Small intestine (tissue), 7 donors: ENCODE data around the gene DAND5. TPM values are rescaled to one million over a fixed set of nuclear protein-coding genes. Genes with fewer than 3 reads are reported as not detected.
"Not testable (repeated sequence)": the region's sequence is repeated elsewhere in the genome, so short reads cannot be mapped to it uniquely, and the experiment has no call there.

ENCODE experiments used
- DNase-seq, 2 donors: peaks; one replicate each; pipeline versions ENCODE4 v3.0.0 to v3.0.0-alpha.2; 2013
- FAIRE-seq: peaks from 2 replicates; lab custom pipeline; 2012; peaks lifted over from hg19 to GRCh38; lab: Jason Lieb, UNC
- H3K27ac ChIP-seq, 3 donors: one replicate each; pipeline ENCODE4 v1.5.1; 2013; ENCODE audit warnings: low read length in 2 of 3, mild to moderate bottlenecking in 2 of 3, control low read depth in 1 of 3, inconsistent platforms in 1 of 3, low read depth in 1 of 3, moderate library complexity in 1 of 3
- H3K27me3 ChIP-seq, 3 donors: one replicate each; pipeline ENCODE4 v1.6.1; 2013; ENCODE audit warnings: low read length in 3 of 3, inconsistent platforms in 1 of 3; ENCODE audit not compliant: control insufficient read depth in 3 of 3, insufficient read depth in 3 of 3
- H3K36me3 ChIP-seq, 3 donors: one replicate each; pipeline ENCODE4 v1.6.1; 2013; ENCODE audit warnings: low read length in 3 of 3, inconsistent platforms in 1 of 3, low read depth in 1 of 3, mild to moderate bottlenecking in 1 of 3, moderate library complexity in 1 of 3; ENCODE audit not compliant: control insufficient read depth in 3 of 3, insufficient read depth in 2 of 3
- H3K4me1 ChIP-seq, 3 donors: one replicate each; pipeline ENCODE4 v1.6.1; 2013; ENCODE audit warnings: low read length in 2 of 3, inconsistent platforms in 1 of 3, low read depth in 1 of 3, mild to moderate bottlenecking in 1 of 3, moderate library complexity in 1 of 3; ENCODE audit not compliant: control insufficient read depth in 3 of 3, insufficient read depth in 2 of 3
- H3K4me3 ChIP-seq, 3 donors: one replicate each; pipeline ENCODE4 v1.5.1; 2013; ENCODE audit warnings: low read length in 3 of 3, control low read depth in 1 of 3, inconsistent platforms in 1 of 3, low read depth in 1 of 3, mild to moderate bottlenecking in 1 of 3, moderate library complexity in 1 of 3
- H3K9me3 ChIP-seq, 2 donors: one replicate each; pipeline ENCODE4 v1.6.1; 2013; ENCODE audit warnings: low read depth in 1 of 2, low read length in 1 of 2; ENCODE audit not compliant: control insufficient read depth in 2 of 2, insufficient read depth in 1 of 2
- WGBS, 3 donors: extraction: QIAGEN DNeasy Blood & Tissue Kit; methylation state at CpG; one replicate each; pipeline ENCODE4 v1.1.7; 2013; 5-methylcytosine and 5-hydroxymethylcytosine counted together
- polyA plus RNA-seq, 4 donors: library from polyadenylated mRNA; stranded (reverse) in 3 of 4; unstranded in 1 of 4; fragments of 200-250 nt in 3 of 4; fragments of 120-200 nt in 1 of 4; gene quantifications; one replicate each; pipeline versions ENCODE4 v1.2.1 to v1.2.3, GENCODE V29; 2013
- donor health status: healthy with polysubstance abuse.
- donor health status: control.
- donor health status: control.
- donor health status: Bipolar disorder and iron deficiency.
- donor health status: healthy.

Gene DAND5
- polyA plus RNA-seq, 4 donors = 0.12 to 0.16 TPM; not detected in 2

GRCh38 chr19:12955996-12956395, 13.4 kb upstream of the DAND5 start:
- peak overlapping the region in 2 of 3 donors; percentile 25 to 85 for H3K4me3 ChIP-seq
- FAIRE-seq (no peak), DNase-seq (no peak)
- H3K27ac ChIP-seq = peak overlapping the region in 1 of 3 donors; percentile 88
- peaks cover 0 to 6% (median 0%) of the 10 kb centered on the region in 3 donors for H3K4me1 ChIP-seq
- WGBS, 3 donors = 36 to 55% (median 46%) methylated on average over 12 of the region's 12 CpGs
- no peaks in the 10 kb centered on the region for H3K9me3 ChIP-seq
- H3K27me3 ChIP-seq = no peaks in the 10 kb centered on the region
- peaks cover 3 to 45% (median 8%) of the 10 kb centered on the region in 3 donors for H3K36me3 ChIP-seq

DNA sequence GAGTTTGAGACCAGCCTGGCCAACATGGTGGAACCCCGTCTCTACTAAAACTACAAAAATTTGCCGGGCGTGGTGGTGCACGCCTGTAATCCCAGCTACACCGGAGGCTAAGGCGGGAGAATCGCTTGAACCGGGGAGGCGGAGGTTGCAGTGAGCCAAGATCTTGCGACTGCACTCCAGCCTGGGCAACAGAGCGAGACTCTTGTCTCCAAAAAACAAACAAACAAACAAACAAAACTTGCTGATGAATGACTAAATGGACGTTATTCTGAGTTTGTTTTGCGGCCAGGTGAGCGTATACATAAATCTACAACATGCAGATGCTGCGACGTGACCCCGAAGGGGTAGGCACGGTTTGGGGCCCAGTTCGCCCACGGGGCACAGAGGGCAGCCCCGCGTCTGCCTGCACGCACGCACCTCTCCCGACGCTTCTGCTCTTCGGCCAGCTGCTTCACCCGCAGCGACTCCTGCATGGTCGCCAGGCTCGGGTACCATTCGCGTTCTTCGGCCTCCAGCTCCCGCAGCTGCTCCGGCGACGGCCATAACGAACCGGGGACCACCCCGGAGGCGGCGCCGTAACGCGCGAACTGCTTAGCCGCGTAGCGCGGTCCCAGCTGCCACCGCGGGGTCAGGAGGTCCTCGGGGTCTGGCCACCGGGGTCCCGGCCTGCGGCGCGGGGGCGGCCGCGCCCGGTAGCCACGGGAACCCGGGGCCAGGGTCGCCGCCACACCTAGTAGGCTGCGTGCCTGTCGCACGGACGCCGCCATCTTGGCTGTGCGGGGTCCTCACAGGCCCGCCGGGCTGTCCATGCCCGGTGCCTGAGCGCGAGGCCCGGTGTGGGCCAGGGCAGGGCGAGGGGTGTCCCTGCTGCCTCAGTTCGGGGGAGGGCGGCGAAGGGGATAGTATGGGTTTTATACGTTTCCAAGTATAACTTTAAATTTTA, 12.7 kb upstream of the DAND5 start, which contains the start of gene GADD45GIP1:
TSS of gene GADD45GIP1 (minus strand) at position 778 of the 943 bp plus-strand sequence. CDS start at position 767, 11 bp downstream.
- H3K9me3 ChIP-seq = no peaks in the 10 kb centered on the region
- H3K27ac ChIP-seq = peak within 1 kb of the TSS; percentile 88 to 89 (median 89)
- DNase-seq = peak; percentile 77 to 90
- H3K4me1 ChIP-seq = peaks cover 0 to 6% (median 0%) of the 10 kb centered on the region in 3 donors
- H3K36me3 ChIP-seq = peaks cover 3 to 39% (median 8%) of the 10 kb centered on the region in 3 donors
- H3K4me3 ChIP-seq = peak within 1 kb of the TSS; percentile 70 to 91 (median 85)
- WGBS, 3 donors = 1 to 3% (median 3%) methylated on average over 81 to 84 of the region's 84 CpGs
- no peak for FAIRE-seq
- H3K27me3 ChIP-seq = no peaks in the 10 kb centered on the region

DNA sequence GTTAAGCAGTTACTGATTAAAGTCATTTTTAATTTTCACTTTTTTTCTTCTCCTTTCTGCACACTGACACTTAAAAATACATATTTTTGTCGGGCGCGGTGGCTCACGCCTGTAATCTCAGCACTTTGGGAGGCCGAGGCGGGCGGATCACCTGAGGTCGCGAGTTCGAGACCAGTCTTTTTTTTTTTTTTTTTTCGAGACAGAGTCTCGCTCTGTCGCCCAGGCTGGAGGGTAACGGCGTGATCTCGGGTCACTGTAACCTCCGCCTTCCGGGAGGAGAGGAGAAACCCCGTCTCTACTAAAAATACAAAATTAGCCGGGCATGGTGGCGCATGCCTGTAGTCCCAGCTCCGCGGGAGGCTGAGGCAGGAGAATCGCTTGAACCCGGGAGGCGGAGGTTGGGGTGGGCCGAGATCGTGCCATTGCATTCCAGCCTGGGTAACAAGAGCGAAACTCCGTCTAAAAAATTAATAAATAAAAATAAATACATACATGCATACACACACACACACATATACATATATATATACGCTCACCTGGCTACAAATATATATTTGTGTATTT, 11.9 kb upstream of the DAND5 start:
- Histone ChIP-seq H3K27ac (peak overlapping the region; percentile 88 to 89 (median 89)), H3K36me3 (peaks cover 3 to 31% (median 7%) of the 10 kb centered on the region in 3 donors), H3K4me3 (peak overlapping the region; percentile 70 to 91 (median 85))
- peak in 1 of 2 donors; percentile 27 for DNase-seq
- FAIRE-seq, H3K9me3 ChIP-seq, H3K4me1 ChIP-seq, H3K27me3 ChIP-seq: not testable (repeated sequence)
- 19 to 27% (median 19%) methylated on average over 31 of the region's 31 CpGs for WGBS, 3 donors

GRCh38 chr19:12959481-12959880, 9.9 kb upstream of the DAND5 start:
- Histone ChIP-seq H3K4me1 (peaks cover 0 to 6% (median 0%) of the 10 kb centered on the region in 3 donors), H3K9me3 (no peaks in the 10 kb centered on the region), H3K27me3 (no peaks in the 10 kb centered on the region), H3K36me3 (peaks cover 0 to 11% (median 0%) of the 10 kb centered on the region in 3 donors), H3K4me3 (no peak overlapping the region), H3K27ac (no peak overlapping the region)
- DNase-seq (no peak), FAIRE-seq (no peak)
- 47 to 63% (median 62%) methylated on average over 6 of the region's 6 CpGs for WGBS, 3 donors

GRCh38 chr19:12965017-12965811, 4.2 kb upstream of the DAND5 start:
- Histone ChIP-seq H3K4me3 (peak overlapping the region; percentile 33 to 58 (median 56)), H3K4me1 (peaks cover 0 to 8% (median 0%) of the 10 kb centered on the region in 3 donors), H3K9me3 (no peaks in the 10 kb centered on the region), H3K27ac (peak overlapping the region; percentile 11 to 47 (median 35)), H3K27me3 (no peaks in the 10 kb centered on the region), H3K36me3 (no peaks in the 10 kb centered on the region)
- WGBS, 3 donors = 0 to 2% (median 0%) methylated on average over 23 to 34 of the region's 34 CpGs
- peak; percentile 83 to 89 for DNase-seq
- FAIRE-seq = no peak

GRCh38 chr19:12965812-12966135, 3.6 kb upstream of the DAND5 start:
- FAIRE-seq = no peak
- Histone ChIP-seq H3K27ac (no peak overlapping the region), H3K27me3 (no peaks in the 10 kb centered on the region), H3K36me3 (no peaks in the 10 kb centered on the region), H3K4me3 (peak overlapping the region in 1 of 3 donors; percentile 58), H3K9me3 (no peaks in the 10 kb centered on the region), H3K4me1 (peaks cover 0 to 8% (median 0%) of the 10 kb centered on the region in 3 donors)
- WGBS, 3 donors = 25 to 44% (median 42%) methylated on average over 8 of the region's 8 CpGs
- DNase-seq = no peak

GRCh38 chr19:12967907-12968306, 1.5 kb upstream of the DAND5 start:
- Histone ChIP-seq H3K36me3 (no peaks in the 10 kb centered on the region), H3K4me1 (peaks cover 0 to 8% (median 0%) of the 10 kb centered on the region in 3 donors), H3K4me3 (no peak overlapping the region), H3K27me3 (no peaks in the 10 kb centered on the region), H3K9me3 (no peaks in the 10 kb centered on the region), H3K27ac (no peak overlapping the region)
- WGBS, 3 donors = 91 to 99% (median 94%) methylated on average over 5 of the region's 5 CpGs
- FAIRE-seq = no peak
- no peak for DNase-seq
